Keratinocyte (primary cell): Measurements from ENCODE around the gene FHIT. TPM values are rescaled to one million over a fixed set of nuclear protein-coding genes. Genes with fewer than 3 reads are reported as not detected.

ENCODE experiments used
- DNase-seq: peaks from one replicate; pipeline ENCODE4 v3.0.0-alpha.2; 2011; ENCODE audit warnings: low read depth, missing footprints, low spot score
- FAIRE-seq: peaks from 2 replicates; lab custom pipeline; 2011; peaks lifted over from hg19 to GRCh38; lab: Jason Lieb, UNC
- H2AFZ ChIP-seq: 2 replicates; pipeline ENCODE4 v1.6.0; 2012; ENCODE audit warnings: low read length, control low read depth, inconsistent platforms; ENCODE audit not compliant: control insufficient read depth
- H3K27ac ChIP-seq: 2 replicates; pipeline ENCODE4 v1.5.1; 2011; ENCODE audit warnings: low read length; ENCODE audit not compliant: control insufficient read depth, insufficient read depth
- H3K27me3 ChIP-seq: 3 replicates; pipeline ENCODE4 v1.6.0; 2011; ENCODE audit warnings: low read length; ENCODE audit not compliant: control insufficient read depth, insufficient read depth; ENCODE audit errors: extremely low read depth
- H3K36me3 ChIP-seq, 2 experiments: 2 replicates in 1 of 2; 3 replicates in 1 of 2; pipeline ENCODE4 v1.5.1; 2011; ENCODE audit warnings: low read length in 2 of 2, mild to moderate bottlenecking in 1 of 2; ENCODE audit not compliant: control insufficient read depth in 2 of 2, insufficient read depth in 2 of 2; ENCODE audit errors: extremely low read depth in 1 of 2
- H3K4me1 ChIP-seq: 3 replicates; pipeline ENCODE4 v1.5.1; 2011; ENCODE audit warnings: low read length; ENCODE audit not compliant: control insufficient read depth, insufficient read depth; ENCODE audit errors: extremely low read depth
- H3K4me2 ChIP-seq: 3 replicates; pipeline ENCODE4 v1.6.0; 2011; ENCODE audit warnings: low read depth, low read length; ENCODE audit not compliant: control insufficient read depth, insufficient read depth; ENCODE audit errors: extremely low read depth
- H3K4me3 ChIP-seq, 3 experiments: fragments of 200-600 bp in 1 of 3; sonication (generic) in 1 of 3; 2 replicates in 2 of 3; 3 replicates in 1 of 3; pipeline ENCODE4 v1.5.1; 2011 to 2016; ENCODE audit warnings: low read length in 3 of 3, mild to moderate bottlenecking in 3 of 3, control low read depth in 2 of 3, inconsistent platforms in 1 of 3, low read depth in 1 of 3, mixed read lengths in 1 of 3, mixed run types in 1 of 3, moderate library complexity in 1 of 3; ENCODE audit not compliant: control insufficient read depth in 2 of 3, insufficient read depth in 2 of 3; ENCODE audit errors: extremely low read depth in 1 of 3
- H3K79me2 ChIP-seq: 2 replicates; pipeline ENCODE4 v1.6.0; 2012; ENCODE audit warnings: low read length; ENCODE audit not compliant: control insufficient read depth, insufficient read depth
- H3K9ac ChIP-seq: 3 replicates; pipeline ENCODE4 v1.6.0; 2011; ENCODE audit warnings: low read length; ENCODE audit not compliant: control insufficient read depth, insufficient read depth; ENCODE audit errors: extremely low read depth
- H3K9me1 ChIP-seq: 3 replicates; pipeline ENCODE4 v1.6.0; 2011; ENCODE audit warnings: low read length; ENCODE audit not compliant: control insufficient read depth, insufficient read depth; ENCODE audit errors: extremely low read depth
- H3K9me3 ChIP-seq: 2 replicates; pipeline ENCODE4 v1.5.1; 2012; ENCODE audit warnings: low read depth, low read length; ENCODE audit not compliant: control insufficient read depth
- H4K20me1 ChIP-seq: 3 replicates; pipeline ENCODE4 v1.6.0; 2011; ENCODE audit warnings: low read length; ENCODE audit not compliant: control insufficient read depth, insufficient read depth; ENCODE audit errors: extremely low read depth
- EZH2 ChIP-seq: IDR thresholded peaks from one replicate; pipeline ENCODE4 v1.6.1; 2012; ENCODE audit warnings: inconsistent platforms, mild to moderate bottlenecking, low read length, moderate library complexity
- dilution Hi-C: fragments of 300-500 bp; cut with MboI; formaldehyde crosslinking; loops from one replicate; pipeline ENCODE4 v1.7.0; 2020; ENCODE audit warnings: low sequenced_read_pairs; ENCODE audit not compliant: extremely low pct_ligation_motif_present
- polyA plus RNA-seq, 5 experiments: library from polyadenylated mRNA; depleted of rRNA in 3 of 5; stranded (reverse) in 3 of 5; stranded (forward) in 1 of 5; unstranded in 1 of 5; fragments of >200 nt; gene quantifications; 1 replicate in 1 of 5; 2 replicates in 3 of 5; 3 replicates in 1 of 5; pipeline versions ENCODE4 v1.2.1 to v1.2.3, GENCODE V29; 2011 to 2012; ENCODE audit warnings: missing spikeins in 2 of 5, low read depth in 1 of 5, low replicate concordance in 1 of 5
- TF ChIP-seq, protein P1 (sequence below), 3 experiments: IDR thresholded peaks in 1 of 3; conservative IDR thresholded peaks in 1 of 3; optimal IDR thresholded peaks in 1 of 3; 2 replicates in 2 of 3; 3 replicates in 1 of 3; pipeline versions ENCODE3 to v1.5.1; 2011; ENCODE audit warnings: low read length in 3 of 3, mild to moderate bottlenecking in 3 of 3, moderate library complexity in 2 of 3, control low read depth in 1 of 3, inconsistent platforms in 1 of 3; ENCODE audit not compliant: insufficient read depth in 2 of 3; ENCODE audit errors: extremely low read depth in 1 of 3

Gene FHIT
- polyA plus RNA-seq, 1 donor (not counting 4 experiments of a cell fraction or from before 2014, with no cell fraction given) = 2.2 TPM

DNA sequence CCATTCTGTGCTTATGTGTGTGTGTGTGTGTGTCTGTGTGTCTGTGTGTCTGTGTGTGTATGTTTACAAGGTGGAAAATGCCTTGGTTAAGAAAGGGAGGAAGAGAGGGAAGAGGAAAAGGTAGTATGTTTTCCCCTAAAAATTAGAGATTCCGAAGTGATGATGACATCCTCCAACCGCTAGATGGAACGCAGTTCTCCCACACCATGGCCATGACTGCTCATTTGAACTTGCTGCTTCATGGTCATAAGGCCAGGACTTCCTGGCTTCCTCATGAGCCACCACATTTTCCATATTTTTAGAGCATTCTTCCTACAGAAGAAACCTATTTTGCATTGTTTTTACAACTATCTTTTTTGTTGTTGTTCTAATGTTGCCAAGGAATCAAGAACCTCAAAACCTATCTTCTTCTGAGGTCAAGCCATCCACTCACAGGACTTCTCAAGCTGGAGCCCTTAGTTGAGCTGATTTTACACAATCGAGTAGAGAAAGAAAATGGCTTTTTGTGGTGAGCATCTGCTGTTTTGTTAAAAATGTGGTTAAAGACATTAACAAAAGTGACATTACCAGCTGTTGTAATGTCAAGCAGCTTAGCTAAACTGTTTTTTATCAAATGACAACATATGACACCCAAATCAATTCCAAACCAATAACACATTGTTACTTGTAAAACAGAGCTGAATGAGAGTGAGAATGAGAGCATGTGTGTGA is 1091.0 kb downstream of the FHIT start:
- no peak for FAIRE-seq

DNA sequence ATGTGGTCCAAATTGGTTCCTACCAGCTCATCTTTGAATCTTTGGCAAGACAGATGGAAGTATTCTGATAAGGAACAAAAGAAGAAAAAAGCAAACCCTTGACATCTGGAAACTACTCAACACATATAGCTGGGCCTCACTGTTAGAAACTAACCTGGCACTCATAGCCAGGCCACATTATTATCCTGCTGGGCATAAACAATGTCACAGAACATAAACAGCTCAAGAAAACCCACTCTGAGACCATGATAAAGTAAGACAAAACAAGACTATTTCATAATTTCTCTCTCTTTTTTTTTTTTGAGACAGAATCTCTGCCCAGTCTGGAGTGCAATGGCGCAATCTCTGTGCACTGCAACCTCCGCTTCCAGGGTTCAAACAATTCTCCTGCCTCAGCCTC is 1093.2 kb downstream of the FHIT start:
- FAIRE-seq (no peak), DNase-seq (no peak)
- Histone ChIP-seq H3K27me3 (no peaks in the 10 kb centered on the region), H2AFZ (no peak overlapping the region), H3K36me3 (no peaks in the 10 kb centered on the region), H3K79me2 (no peaks in the 10 kb centered on the region), H3K27ac (no peak overlapping the region), H3K9ac (no peak overlapping the region), H3K4me2 (no peak overlapping the region), H4K20me1 (no peaks in the 10 kb centered on the region), H3K9me3 (no peaks in the 10 kb centered on the region), H3K9me1 (no peaks in the 10 kb centered on the region), H3K4me1 (no peaks in the 10 kb centered on the region), H3K4me3 (no peak overlapping the region)
- dilution Hi-C loops = no loop called here
- TF ChIP-seq EZH2 = no peak
- TF ChIP-seq, protein P1, sequence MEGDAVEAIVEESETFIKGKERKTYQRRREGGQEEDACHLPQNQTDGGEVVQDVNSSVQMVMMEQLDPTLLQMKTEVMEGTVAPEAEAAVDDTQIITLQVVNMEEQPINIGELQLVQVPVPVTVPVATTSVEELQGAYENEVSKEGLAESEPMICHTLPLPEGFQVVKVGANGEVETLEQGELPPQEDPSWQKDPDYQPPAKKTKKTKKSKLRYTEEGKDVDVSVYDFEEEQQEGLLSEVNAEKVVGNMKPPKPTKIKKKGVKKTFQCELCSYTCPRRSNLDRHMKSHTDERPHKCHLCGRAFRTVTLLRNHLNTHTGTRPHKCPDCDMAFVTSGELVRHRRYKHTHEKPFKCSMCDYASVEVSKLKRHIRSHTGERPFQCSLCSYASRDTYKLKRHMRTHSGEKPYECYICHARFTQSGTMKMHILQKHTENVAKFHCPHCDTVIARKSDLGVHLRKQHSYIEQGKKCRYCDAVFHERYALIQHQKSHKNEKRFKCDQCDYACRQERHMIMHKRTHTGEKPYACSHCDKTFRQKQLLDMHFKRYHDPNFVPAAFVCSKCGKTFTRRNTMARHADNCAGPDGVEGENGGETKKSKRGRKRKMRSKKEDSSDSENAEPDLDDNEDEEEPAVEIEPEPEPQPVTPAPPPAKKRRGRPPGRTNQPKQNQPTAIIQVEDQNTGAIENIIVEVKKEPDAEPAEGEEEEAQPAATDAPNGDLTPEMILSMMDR (optimal IDR thresholded peaks at IDR 0.05 in 1 of 3, IDR thresholded peaks at IDR 0.05 in 1 of 3, conservative IDR thresholded peaks at IDR 0.05 in 1 of 3; ENCODE audit: extremely low read depth in 1 of 3, insufficient read depth in 2 of 3, low read length in 3 of 3) = no peak

More for the DNA sequence above, 1091.0 kb downstream of the FHIT start:
- Histone ChIP-seq H3K36me3 (no peaks in the 10 kb centered on the region), H3K27me3 (no peaks in the 10 kb centered on the region), H3K9me1 (no peaks in the 10 kb centered on the region), H3K9me3 (no peaks in the 10 kb centered on the region), H3K9ac (no peak overlapping the region), H3K79me2 (no peaks in the 10 kb centered on the region), H3K4me3 (no peak overlapping the region), H3K4me2 (no peak overlapping the region), H2AFZ (no peak overlapping the region), H3K4me1 (no peaks in the 10 kb centered on the region), H3K27ac (no peak overlapping the region), H4K20me1 (no peaks in the 10 kb centered on the region)
- DNase-seq = no peak
- dilution Hi-C loops = no loop called here
- TF ChIP-seq EZH2 = no peak
- TF ChIP-seq, protein P1 (optimal IDR thresholded peaks at IDR 0.05 in 1 of 3, IDR thresholded peaks at IDR 0.05 in 1 of 3, conservative IDR thresholded peaks at IDR 0.05 in 1 of 3; ENCODE audit: extremely low read depth in 1 of 3, insufficient read depth in 2 of 3, low read length in 3 of 3) = no peak
